ENCODE measurements around the gene CKB.

DNA sequence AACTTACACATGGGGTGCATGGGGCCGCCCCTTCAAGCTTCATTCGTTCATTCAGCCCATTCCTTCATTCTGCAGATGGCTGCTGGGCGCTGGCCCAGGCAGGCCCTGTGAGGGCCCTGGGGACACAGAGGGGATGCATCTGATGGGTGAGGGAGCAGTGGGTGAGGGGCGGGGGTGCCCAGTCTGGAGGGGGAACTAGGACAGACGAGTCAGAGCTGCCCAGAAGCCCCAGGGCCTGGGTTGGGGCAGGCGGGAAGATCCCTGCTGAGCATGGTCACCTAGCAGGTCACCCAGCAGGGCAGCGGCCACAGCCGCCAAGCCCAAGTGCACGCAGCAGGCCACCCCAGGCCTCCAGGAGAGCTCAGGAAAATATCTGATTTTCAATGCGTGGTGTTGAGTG, 20.5 kb upstream of the CKB start:
- TF ChIP-seq, protein P1, sequence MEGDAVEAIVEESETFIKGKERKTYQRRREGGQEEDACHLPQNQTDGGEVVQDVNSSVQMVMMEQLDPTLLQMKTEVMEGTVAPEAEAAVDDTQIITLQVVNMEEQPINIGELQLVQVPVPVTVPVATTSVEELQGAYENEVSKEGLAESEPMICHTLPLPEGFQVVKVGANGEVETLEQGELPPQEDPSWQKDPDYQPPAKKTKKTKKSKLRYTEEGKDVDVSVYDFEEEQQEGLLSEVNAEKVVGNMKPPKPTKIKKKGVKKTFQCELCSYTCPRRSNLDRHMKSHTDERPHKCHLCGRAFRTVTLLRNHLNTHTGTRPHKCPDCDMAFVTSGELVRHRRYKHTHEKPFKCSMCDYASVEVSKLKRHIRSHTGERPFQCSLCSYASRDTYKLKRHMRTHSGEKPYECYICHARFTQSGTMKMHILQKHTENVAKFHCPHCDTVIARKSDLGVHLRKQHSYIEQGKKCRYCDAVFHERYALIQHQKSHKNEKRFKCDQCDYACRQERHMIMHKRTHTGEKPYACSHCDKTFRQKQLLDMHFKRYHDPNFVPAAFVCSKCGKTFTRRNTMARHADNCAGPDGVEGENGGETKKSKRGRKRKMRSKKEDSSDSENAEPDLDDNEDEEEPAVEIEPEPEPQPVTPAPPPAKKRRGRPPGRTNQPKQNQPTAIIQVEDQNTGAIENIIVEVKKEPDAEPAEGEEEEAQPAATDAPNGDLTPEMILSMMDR (optimal IDR thresholded peaks at IDR 0.05 in 1 of 3, IDR thresholded peaks at IDR 0.05 in 1 of 3, conservative IDR thresholded peaks at IDR 0.05 in 1 of 3; ENCODE audit: extremely low read depth in 1 of 3, insufficient read depth in 2 of 3, low read length in 3 of 3): no peak
- no peak for TF ChIP-seq EZH2 (IDR thresholded peaks at IDR 0.05; ENCODE audit: low read length)
